Omental fat pad (tissue), 4 donors: ENCODE data around the gene APOM. TPM values are rescaled to one million over a fixed set of nuclear protein-coding genes. Genes with fewer than 3 reads are reported as not detected.

Experiments used
- ATAC-seq: fragments of 150-250 bp; one replicate; pipeline ENCODE4 v1.9.1; 2016; ENCODE audit warnings: mild to moderate bottlenecking, moderate library complexity; ENCODE audit not compliant: low FRiP score
- DNase-seq: peaks from one replicate; pipeline ENCODE4 v3.0.0-alpha.2; 2019; ENCODE audit warnings: low spot score
- CTCF ChIP-seq, 3 donors: fragments of 450-650 bp; IDR thresholded peaks; one replicate each; pipeline ENCODE4 v1.5.1; 2016 to 2017; ENCODE audit warnings: antibody characterized with exemption in 3 of 3, mild to moderate bottlenecking in 3 of 3, moderate library complexity in 2 of 3
- total RNA-seq, 4 donors: library from RNA; depleted of rRNA; stranded (reverse); fragments of >200 nt; gene quantifications; one replicate each; pipeline ENCODE4 v1.1.0, GENCODE V29; 2016

The APOM gene
- total RNA-seq, 4 donors from 2014 or later = 2.4 to 5.0 (median 3.6) TPM

DNA sequence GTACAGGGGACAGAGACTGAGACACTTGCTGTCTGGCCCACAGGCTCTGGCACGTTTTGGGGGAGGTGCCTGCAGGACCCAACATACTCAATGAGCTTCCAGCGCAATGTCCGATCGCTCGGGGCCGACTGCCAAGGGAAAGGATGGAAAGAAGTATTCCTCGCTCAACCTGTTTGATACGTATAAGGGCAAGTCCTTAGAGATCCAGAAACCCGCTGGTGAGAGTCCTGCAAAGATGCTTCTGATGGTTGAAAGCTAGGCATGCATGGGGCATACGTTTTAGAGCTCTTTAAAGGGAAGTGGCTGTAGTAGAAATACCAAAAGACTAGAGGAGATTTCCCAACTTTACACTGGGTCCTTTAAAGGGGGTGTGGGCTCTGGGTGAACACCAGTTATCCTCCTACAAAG, 33.0 kb upstream of the APOM start:
- TF ChIP-seq CTCF (IDR thresholded peaks at IDR 0.05) = no peak
- no peak for ATAC-seq
- DNase-seq = no peak

DNA sequence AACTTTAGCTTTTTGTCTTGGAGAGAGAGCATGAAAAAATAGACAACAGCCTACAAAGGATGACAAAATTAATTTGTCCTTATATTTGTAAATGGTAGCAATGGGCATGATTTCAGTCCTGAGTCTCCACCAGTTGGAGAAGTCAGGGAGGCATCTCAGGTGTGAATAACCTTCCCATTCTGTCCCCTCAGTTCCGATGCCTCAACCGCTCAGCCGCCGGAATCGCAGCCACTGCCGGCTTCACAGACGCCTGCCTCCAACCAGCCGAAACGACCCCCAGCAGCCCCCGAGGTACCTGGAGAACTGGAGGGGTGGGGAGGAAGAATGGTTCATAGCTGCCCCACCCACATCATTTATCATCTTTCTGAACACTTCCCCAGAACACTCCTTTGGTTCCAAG, 31.6 kb upstream of the APOM start:
- no peak for TF ChIP-seq CTCF (IDR thresholded peaks at IDR 0.05)
- ATAC-seq = no peak
- no peak for DNase-seq

- ATAC-seq (no peak), DNase-seq (no peak)
- no peak for TF ChIP-seq CTCF (IDR thresholded peaks at IDR 0.05)
Measured at GRCh38 chr6:31626952-31627351, 28.7 kb upstream of the APOM start.

- DNase-seq = no peak
- no peak for ATAC-seq
- no peak for TF ChIP-seq CTCF (IDR thresholded peaks at IDR 0.05)
Measured at GRCh38 chr6:31627690-31628287, 27.9 kb upstream of the APOM start.

- no peak for TF ChIP-seq CTCF (IDR thresholded peaks at IDR 0.05)
- no peak for DNase-seq
- ATAC-seq = no peak
Measured at GRCh38 chr6:31629014-31629413, 26.7 kb upstream of the APOM start.

DNA sequence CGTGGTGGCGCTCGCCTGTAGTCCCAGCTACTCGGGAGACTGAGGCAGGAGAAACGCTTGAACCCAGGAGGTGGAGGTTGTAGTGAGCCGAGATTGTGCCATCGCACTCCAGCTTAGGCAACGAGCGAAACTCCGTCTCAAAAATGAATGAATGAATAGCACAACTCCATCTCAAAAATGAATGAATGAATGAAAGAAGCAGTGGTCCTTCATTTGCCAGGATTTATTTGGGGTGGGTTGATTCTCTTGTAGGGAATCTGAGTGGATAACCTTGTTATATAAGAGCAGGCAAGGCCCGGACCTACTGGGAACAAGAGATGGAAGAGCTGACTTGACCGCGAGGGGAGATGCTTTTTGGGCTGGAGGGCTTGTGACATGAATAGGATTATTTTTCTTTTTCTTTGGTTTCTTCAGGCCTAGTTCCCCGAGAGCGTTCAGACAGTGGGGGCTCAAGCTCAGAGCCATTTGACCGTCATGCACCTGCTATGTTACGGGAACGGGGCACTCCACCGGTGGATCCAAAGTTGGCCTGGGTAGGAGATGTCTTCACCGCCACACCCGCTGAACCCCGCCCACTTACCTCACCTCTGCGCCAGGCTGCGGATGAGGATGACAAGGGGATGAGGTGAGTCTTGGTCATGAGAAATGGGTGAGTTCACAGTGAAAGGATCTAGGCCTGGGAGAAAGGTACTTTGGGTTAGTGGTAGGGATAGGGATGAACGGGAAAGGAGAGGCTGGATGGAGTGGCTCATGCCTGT, 25.3 kb upstream of the APOM start:
- DNase-seq = no peak
- TF ChIP-seq CTCF (IDR thresholded peaks at IDR 0.05) = no peak
- ATAC-seq = no peak

DNA sequence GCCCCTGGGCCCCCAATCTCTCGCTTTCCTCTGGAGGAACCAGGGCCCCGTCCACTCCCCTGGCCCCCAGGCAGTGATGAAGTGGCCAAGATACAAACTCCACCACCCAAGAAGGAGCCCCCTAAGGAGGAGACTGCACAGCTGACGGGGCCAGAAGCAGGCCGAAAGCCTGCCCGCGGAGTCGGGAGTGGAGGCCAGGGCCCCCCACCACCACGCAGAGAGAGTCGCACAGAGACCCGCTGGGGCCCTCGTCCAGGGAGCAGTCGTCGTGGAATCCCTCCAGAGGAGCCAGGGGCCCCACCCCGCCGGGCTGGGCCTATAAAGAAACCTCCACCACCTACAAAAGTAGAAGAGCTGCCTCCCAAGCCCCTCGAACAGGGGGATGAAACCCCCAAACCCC, 24.5 kb upstream of the APOM start:
- no peak for TF ChIP-seq CTCF (IDR thresholded peaks at IDR 0.05)

More for the DNA sequence above, 24.5 kb upstream of the APOM start:
- DNase-seq (no peak), ATAC-seq (no peak)
